Stimulated activated CD8-positive, alpha-beta memory T cell treated with anti-CD3 and anti-CD28 coated beads, Interleukin-15, amount 100 ng/mL, for 1 hour (primary cell): ENCODE results near the gene EYA3.

Source experiments
- DNase-seq: peaks from one replicate; pipeline ENCODE4 v3.0.0-alpha.2; 2020; ENCODE audit warnings: low read depth

EYA3 gene

DNA sequence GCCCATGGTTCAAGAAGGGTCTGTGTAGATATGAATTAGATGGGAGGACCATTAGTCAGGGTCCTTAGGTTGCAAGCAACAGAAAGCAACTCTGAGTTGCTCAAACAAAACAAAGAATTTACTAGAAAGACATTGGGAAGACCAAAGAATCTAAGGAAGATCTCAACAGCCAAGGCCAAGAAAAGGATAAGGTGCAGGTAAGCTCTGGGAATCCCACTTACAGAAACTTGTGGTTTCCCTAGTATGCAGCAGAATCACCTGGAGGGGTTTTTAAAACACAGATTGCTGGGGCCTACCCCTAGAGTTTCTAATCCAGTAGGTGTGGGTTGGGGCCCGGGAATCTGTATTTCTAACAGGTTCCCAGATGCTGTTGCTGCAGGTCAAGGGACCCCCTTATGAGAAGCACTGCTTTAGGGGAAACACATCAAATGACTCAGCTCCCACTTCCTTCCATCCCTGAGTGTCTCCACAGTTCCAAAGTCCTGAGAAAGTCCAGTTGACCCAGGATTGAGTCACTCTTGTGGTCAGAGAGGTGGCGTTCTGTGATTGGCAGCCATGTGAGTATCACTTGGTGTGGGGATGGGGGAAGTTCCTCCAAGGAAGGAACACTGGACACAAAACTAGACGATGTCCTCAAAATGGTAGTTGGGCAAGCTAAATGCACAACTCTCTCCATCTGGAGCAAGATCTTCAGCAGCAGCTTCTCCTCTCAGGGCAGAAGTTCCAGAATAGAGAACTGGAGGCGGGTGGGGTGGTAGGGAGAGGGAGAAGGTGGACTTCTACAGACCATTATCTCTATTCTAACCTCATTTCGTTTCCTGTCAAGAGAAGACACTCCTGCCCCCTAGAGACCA is 24.2 kb upstream of the EYA3 start:
- no peak for DNase-seq

DNA sequence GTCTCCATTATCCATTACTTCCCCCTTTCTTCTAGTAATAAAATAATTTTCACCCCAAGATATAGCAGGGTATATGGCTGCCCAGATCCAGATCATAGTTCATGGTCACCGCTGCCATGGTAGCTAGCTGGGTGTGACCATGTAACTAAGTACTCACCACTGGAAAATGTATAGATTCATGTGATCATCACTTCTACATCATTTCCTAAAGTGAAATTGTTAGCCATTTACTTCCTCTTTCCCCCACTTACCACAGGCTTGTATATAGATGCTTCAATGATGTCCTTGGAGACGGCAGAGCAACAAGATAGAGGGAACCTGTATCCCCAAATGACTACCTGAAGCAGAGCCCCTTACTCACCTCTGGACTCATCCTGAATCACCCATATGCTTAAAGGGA is 22.7 kb upstream of the EYA3 start:
- no peak for DNase-seq

DNA sequence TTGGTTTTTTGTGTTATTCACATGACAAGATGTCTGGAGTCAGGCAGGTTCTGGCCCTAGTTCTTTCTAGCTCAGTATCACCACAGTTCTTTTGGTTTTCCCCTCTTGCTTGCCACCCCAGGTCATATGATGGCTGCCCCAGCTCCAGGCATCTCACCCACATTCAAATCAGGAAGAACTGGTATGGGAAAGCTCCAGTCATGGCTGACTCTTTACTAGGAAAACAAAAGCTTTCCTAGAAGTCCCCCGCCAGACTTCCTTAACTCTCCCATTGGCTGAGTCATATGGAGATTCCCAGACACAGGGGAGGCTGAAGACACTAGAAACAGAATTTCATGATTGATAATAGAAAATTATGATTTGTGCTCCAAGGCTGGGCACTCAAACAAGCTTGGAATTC is 22.1 kb upstream of the EYA3 start:
- no peak for DNase-seq

DNA sequence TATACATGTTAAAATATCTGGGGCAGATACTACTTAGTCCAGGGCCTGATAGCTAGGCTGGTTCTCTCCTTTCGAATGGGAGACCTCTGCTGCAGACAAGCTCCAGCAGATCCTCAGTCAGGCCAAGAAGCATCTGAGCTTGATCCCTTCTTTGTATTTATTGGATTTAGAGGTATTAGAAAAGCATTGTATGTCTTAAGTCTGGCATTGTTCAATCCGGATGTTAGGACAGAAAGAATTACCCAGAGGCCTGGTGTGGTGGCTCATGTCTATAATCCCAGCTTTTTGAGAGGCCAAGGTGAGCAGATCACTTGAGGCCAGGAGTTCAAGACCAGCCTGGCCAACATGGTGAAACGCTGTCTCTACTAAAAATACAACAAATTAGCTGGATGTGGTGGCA is 21.2 kb upstream of the EYA3 start:
- DNase-seq, result no peak

GRCh38 chr1:28108001-28108400 is 19.6 kb upstream of the EYA3 start:
- no peak for DNase-seq

DNA sequence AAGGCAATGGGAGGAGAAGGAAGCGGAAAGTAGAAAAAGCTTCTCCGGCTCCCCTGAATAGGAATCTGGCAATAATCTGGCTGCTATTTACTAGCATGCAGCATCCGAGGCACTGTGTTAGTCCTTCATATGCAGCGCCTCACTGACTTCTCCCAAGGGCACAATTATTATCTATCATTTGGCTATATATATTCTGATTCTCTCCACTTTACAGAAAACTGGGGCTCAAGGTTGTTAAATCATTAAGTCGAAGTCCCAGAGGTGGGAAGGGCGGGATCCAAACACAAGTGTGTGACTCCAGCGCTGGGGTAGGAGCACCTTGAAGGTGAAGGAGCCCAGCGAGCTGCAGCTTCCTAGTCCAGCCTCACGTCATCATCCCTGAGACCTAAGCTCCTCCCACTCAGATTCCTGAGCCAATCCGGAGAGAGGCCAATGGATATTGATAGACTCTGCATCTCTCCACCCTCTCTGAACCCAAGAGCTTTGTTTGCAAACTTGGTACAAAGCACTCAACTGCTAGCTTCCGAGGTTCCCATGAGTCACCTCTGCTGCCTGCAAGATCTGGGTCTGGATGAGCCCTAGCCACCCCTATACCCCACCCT is 16.6 kb upstream of the EYA3 start:
- DNase-seq, result no peak

GRCh38 chr1:28102189-28102588 is 13.8 kb upstream of the EYA3 start:
- DNase-seq, result no peak

- DNase-seq, result no peak
These were observed 10.8 kb upstream of the EYA3 start for GRCh38 chr1:28099050-28099769.

DNA sequence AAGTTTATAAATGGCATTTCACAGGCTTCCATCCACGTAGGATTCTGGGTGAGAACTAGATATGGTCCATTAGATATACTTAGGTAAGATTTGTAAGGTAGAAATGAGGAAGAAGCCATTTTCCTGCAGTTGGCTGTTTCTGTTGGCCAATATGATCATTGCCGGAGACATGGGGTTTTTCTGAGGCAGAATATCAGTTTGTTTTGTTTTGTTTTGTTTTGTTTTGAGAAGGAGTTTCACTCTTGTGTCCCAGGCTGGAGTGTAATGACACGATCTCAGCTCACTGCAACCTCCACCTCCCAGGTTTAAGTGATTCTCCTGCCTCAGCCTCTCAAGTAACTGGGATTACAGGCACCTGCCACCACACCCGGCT is 8.7 kb upstream of the EYA3 start:
- DNase-seq, result no peak

GRCh38 chr1:28096210-28097099 is 8.0 kb upstream of the EYA3 start:
- no peak for DNase-seq

DNA sequence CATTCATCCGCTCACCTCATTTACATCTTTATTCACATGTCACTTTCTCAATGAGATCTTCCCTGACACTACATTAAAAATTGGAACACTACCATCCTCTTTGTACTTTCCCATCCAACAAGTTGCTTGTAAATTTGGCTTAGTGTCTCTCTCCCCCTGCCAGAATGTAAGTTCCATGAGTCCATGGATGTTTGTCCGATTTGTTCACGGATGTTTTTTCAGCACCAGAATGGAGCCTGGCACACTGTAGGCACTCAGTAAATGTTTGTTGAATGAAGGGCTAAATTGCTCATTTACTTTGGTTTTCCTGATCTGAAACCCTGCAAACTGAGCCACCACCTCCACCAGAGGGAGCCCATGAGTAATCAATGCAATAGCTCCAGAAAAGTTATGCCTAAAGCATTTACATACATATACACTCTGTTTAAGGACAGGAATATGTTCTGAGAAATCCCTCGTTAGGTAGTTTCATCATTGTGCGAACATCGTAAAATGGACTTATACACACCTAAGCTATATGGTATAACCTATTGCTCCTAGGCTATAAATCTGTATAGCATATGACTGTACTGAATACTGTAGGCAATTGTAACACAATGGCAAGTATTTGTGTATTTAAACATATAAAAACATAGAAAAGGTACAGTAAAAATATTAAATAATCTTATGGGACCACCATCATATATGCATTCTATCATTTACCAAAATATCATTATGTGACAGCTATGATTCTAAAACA is 2.8 kb upstream of the EYA3 start:
- DNase-seq, result peak; percentile 71

- DNase-seq, result no peak
These were observed 719 bp downstream of the EYA3 start for GRCh38 chr1:28087614-28088167.

DNA sequence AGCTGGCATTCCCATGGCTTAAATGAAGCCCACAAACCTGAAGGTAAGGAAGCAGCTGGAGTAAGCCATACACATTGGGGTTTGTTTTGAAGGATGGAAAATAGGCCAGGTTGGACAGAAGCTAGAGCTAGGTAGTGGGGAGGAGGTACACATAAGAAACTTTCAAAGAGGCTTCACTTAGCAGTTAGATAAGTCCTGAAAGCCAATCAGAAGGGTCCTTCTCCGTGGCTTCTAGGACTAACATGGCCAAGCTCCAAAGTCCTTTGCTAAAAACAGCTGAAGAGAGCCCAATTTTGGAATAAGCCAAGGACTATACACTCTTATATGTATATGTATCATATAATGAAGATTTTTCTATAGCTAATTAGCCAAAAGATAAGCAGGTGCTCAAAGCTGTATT is 1.8 kb downstream of the EYA3 start:
- DNase-seq, result no peak

DNA sequence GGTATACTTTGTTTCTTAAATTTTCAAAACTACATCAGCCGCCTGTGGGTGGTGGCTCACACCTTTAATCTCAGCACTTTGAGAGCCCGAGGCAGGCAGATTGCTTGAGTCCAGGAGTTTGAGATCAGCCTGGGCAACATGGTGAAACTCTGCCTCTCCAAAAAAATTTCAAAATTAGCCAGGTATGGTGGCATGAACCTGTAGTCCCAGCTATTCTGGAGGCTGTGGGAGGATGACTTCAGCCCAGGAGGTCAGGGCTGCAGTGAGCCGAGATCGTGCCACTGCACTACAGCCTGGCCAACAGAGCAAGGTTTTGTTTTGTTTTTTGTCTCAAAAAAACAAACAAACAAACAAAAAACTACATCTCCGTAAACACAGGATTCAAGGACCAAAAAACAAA is 3.3 kb downstream of the EYA3 start:
- DNase-seq, result no peak

DNA sequence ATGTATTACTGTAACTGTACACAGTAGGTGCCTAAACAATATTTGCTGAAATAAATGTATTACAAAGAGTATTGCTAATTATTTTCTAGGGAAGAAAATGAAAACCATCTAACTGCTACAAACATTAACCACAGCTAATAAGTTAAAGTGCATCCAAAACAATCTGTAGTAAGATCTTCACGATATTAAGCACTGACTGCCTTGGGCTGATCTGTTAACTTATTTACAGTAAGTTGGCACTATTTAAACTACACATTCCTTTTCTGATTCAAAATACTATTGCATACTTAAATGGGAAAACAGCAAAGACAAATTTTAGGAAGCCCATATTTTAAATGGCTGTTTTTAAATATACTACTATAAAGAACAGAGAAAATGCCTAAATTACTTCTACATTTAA is 4.5 kb downstream of the EYA3 start:
- DNase-seq, result no peak

DNA sequence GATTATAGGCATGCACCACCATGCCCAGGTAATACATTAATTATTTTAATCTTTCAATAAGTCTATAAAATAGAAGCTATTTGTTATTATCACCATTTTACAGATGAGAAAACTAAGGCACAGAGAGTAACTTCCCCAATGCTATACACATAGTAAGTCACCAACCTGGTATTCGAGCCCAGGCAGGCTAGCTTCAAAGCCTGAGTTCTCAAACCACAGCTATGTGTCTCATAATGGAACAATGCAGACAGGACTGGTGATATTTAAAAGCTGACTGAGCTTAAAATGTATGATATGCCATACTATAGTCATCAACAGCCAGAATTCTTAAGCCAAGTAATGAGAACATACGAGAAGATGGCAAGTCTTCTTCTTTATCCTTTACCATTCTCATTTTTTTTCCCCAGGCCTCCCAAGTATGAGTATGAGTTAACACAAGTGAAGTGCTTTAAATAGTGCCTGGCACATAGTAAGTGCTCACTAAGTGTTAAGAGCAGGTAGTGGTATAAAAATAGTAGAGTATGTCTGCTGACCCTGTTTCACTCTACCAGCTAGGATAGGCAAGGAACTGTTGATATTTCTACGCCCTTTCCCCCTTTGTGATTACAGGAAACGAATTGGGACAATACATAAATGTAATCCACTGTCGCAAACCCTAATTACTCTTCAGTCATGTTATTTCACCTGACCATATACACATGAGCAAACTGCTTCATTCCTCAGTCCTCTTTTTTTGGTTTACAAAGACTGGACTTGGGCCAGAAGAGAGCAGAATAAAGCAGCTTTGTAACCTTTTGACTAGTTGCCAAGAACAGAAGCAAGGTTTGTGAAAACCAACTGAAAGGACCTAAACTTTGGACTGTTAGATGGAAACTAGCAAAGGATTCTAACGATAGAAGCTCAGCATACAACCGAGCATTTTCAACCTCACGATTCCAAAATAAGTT is 9.5 kb downstream of the EYA3 start:
- no peak for DNase-seq

- DNase-seq, result no peak
These were observed 10.1 kb downstream of the EYA3 start for GRCh38 chr1:28078262-28078661.

DNA sequence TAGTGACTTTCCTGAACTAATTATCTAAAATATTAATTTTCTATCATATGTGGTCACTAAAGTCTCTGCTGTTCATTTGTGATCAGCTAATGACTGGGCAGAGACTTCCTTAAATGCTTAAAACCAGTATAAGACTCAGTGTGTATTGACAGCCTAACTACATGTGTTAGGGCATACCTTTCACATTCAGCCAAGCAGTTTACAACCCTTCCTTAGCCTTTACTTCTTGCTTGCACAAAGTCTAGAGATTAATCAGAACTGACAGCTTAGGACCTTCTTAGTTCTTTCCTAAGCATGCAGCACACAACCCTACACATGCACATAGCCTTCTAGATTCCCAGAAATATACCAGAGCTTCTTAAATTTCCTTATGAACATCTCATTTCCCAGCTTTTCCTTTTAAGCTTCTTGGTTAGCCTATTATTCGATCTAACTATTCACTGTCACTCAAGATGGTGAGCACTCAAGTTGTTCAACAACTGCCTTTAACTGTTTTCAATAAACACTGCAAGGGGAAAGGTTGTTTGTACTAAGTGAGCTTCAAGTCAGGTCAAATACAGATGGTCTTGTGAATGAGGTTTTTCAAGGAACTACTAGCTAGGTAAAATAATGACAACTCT is 13.4 kb downstream of the EYA3 start:
- no peak for DNase-seq

GRCh38 chr1:28073867-28074266 is 14.5 kb downstream of the EYA3 start:
- no peak for DNase-seq

GRCh38 chr1:28071813-28072212 is 16.6 kb downstream of the EYA3 start:
- DNase-seq, result no peak
